GM21381 (cell line): ENCODE results near the gene NKTR.
"Not testable (repeated sequence)": the region's sequence is repeated elsewhere in the genome, so short reads cannot be mapped to it uniquely, and the experiment has no call there.

Source experiments
- ATAC-seq: cut with Tn5 transposase; IDR thresholded peaks from one replicate; pipeline ENCODE4 v1.9.1; 2021; ENCODE audit warnings: mild to moderate bottlenecking, moderate library complexity; ENCODE audit not compliant: unreplicated experiment

NKTR gene

GRCh38 chr3:42593635-42594034, 6.9 kb upstream of the NKTR start:
- ATAC-seq = no peak

GRCh38 chr3:42595682-42596081, 4.8 kb upstream of the NKTR start:
- no peak for ATAC-seq

DNA sequence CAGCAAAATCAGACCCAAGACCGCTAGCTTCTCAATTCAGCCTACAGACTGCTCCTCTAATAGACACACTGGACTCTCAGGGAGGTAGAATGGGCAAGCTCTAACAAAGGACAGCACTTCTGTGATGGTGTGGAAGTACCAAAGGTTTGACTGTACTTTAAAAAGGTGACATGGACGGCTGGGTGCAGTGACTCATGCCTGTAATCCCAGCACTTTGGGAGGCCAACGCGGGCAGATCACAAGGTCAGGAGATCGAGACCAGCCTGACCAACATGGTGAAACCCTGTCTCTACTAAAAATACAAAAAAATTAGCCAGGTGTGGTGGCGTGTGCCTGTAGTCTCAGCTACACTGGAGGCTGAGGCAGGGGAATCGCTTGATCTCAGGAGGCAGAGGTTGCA, 3.4 kb upstream of the NKTR start:
- ATAC-seq = not testable (repeated sequence)

DNA sequence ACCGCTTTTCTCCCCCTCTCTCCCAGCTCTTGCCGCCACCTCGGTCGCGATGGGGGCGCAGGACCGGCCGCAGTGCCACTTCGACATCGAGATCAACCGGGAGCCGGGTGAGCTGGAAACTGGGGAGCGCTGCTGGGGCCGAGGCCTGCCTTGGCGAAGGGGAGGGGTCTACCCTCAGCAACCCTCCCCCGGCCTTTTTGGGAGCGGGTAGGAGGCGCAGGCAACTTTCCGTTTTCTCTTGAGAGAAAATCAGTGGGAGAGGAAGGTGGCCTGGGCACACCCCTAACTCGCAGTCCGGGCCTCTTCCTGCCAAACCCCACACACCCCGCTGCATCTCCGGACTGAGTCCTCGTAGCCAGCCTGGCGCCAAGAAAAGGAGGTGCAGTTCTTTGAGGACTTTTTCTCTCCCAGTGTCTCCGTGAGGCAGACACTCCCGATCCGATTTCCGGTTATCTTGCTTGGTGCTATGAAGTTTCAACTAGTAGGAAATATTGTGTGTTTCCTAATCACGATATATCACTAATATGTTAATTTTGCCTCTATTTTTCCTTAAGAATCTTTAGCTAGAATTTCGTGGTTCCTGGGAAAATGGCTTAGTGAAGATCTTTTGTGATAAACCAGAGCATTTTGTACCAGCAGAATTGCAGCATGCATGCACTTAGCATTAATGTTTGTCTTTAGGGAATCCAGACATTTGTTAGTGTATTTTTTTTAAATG, 631 bp downstream of the NKTR start:
- ATAC-seq = peak; percentile 16

- ATAC-seq = no peak
These were observed 1.6 kb downstream of the NKTR start for GRCh38 chr3:42601896-42602581.

DNA sequence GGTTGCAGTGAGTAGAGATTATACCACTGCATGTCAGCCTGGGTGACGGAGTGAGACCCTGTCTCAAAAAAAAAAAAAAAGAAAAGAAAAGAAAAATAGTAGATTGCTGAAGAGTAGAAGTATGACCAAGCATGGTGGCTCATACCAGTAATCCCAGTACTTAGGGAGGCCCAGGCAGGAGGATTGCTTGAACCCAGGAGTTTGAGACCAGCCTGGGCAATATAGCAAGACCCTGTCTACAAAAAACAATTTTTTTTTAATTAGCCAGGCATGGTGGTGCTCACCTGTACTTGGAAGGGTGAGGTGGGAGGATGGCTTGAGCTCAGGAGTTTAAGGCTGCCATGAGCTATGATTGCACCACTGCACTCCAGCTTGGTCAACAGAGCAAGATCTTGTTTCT, 2.5 kb downstream of the NKTR start:
- ATAC-seq = no peak

DNA sequence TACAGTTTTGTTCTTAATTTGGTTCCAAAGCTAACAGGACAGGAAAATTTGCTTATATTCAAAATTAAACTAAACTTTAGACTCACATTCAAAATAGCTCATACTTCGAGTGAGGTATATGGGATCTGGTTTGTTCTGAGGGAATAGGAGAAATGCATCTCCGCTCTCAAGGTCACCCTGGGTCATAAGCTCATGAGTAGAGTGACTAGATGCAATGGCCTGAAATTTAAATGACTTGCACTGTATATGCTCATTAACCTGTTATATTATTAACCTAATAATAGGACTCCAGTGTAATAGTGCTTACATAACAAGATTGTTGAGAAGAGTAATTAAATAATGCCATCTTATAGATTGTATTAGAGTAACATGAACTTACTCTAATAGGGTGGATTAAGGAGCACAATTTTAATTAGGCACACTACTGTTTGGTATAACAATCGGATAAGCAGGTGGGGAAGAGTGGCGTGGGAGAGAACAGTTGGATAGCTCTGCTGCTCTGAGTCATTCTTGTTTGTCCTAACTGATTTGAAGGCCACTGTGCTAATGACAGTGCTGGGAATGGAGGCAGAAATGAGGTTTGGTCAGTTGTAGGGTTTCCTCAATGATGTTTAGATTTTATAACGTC, 5.2 kb downstream of the NKTR start:
- ATAC-seq = no peak

GRCh38 chr3:42608581-42608980, 8.1 kb downstream of the NKTR start:
- no peak for ATAC-seq

DNA sequence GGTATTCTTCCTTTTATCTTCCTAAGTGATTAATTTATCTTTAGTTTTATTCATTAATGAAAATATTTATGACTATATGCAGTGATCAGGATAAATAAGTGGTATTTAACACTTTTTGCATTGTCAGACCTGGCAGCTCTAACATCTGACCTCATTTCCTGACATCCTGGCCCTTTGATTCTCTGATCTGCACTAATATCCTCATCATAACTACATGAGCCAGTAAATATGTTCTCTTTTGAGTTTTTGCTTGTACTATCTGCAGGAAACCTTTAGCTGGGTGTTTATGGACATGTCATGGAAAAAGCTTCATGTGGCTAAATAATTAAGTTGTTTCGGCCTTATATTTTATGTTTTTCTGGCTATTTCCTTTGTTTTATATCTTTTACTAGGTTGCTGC, 10.5 kb downstream of the NKTR start:
- ATAC-seq = no peak

- no peak for ATAC-seq
These were observed 11.7 kb downstream of the NKTR start for GRCh38 chr3:42612217-42612616.

DNA sequence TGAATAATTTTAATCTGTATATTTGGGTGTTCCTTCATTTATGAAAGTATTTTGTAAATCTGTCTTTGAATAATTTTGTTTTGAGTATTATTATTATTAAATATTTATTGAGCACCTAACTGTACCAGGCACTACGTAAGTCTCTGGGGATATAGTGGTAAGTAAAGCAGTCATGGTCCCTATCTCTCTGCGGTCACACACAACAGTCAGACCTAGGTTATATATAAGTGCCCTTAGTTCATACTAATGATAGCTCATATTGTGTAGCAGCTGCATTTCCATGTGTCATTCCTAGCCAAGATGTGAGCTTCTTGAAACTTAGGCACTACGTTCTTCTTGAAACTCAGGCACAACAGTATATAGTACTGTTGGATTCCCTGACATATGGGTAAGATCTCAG, 12.4 kb downstream of the NKTR start:
- peak; percentile 68 for ATAC-seq

DNA sequence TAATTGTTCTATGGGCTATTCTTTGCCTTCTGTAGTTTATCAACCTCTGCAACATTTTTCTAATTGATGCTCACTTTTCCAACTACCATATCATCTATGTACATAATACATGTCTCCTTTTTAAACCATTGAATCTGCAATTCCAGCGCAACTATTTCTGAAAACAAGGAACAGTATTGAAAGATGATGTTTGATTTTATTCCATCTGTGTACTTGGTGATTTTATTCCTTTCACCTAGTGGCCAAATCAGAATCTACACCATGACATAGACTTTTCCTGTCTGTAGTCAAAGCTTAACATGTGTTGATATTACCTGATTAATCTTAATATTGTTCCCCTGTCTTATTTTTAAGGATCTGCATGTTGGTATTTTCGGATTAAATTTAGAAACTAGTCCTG, 13.0 kb downstream of the NKTR start:
- no peak for ATAC-seq

DNA sequence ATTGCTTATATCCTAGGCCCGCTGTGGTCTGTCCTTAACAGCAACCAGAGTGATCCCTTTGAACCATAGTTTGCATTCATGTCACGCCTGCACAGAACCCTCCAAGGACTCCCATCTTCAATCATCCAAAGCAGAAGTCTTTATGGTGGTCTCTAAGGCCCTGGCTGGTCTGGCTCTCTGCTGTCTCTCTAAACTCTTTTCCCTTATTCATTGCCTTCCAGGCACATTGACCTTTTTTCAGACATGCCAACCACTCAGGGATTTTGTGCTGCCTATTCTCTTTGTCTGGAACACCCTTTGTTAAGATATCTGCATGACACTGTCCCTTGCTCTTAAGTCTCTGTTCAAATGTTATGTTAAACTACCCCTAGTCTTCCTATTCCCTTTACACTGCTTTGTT, 31.1 kb downstream of the NKTR start:
- no peak for ATAC-seq

DNA sequence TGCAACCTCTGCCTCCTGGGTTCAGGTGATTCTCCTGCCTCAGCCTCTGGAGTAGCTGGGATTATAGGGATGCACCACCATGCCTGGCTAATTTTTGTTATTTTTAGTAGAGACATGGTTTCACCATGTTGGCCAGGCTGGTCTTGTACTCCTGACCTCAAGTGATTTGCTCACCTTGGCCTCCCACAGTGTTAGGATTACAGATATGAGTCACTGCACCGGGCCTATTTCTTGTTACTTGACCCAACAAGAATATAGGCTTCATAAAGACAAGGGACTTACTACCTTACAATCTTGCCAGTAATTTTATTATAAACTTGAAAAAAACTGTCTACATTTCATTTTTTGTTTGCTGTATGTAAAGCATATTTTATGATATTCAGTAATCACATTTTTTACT, 31.7 kb downstream of the NKTR start:
- ATAC-seq = no peak

- ATAC-seq = no peak
These were observed 33.1 kb downstream of the NKTR start for GRCh38 chr3:42633544-42633943.

GRCh38 chr3:42635111-42635510, 34.6 kb downstream of the NKTR start:
- no peak for ATAC-seq

GRCh38 chr3:42637001-42637400, 36.5 kb downstream of the NKTR start:
- no peak for ATAC-seq

DNA sequence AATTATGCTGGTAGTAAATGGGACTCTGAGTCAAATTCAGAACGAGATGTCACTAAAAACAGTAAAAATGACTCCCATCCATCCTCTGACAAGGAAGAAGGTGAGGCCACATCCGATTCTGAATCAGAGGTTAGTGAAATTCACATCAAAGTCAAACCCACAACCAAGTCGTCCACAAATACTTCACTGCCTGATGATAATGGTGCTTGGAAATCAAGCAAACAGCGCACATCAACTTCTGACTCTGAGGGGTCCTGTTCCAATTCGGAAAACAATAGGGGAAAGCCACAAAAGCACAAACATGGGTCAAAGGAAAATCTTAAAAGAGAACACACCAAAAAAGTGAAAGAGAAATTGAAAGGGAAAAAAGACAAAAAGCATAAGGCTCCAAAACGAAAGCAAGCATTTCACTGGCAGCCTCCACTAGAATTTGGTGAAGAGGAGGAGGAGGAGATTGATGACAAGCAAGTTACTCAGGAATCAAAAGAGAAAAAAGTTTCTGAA, 37.9 kb downstream of the NKTR start:
- ATAC-seq = no peak

DNA sequence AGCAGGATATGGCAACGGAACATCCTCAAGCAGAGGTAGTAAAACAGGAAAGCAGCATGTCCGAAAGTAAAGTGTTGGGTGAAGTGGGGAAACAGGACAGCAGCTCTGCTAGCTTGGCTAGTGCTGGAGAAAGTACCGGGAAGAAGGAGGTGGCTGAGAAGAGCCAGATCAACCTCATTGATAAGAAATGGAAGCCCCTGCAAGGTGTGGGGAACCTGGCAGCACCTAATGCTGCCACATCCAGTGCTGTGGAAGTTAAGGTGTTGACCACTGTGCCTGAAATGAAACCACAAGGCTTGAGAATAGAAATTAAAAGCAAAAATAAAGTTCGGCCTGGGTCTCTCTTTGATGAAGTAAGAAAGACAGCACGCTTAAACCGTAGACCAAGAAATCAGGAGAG, 38.7 kb downstream of the NKTR start:
- no peak for ATAC-seq

GRCh38 chr3:42640129-42640528, 39.6 kb downstream of the NKTR start:
- ATAC-seq = no peak

DNA sequence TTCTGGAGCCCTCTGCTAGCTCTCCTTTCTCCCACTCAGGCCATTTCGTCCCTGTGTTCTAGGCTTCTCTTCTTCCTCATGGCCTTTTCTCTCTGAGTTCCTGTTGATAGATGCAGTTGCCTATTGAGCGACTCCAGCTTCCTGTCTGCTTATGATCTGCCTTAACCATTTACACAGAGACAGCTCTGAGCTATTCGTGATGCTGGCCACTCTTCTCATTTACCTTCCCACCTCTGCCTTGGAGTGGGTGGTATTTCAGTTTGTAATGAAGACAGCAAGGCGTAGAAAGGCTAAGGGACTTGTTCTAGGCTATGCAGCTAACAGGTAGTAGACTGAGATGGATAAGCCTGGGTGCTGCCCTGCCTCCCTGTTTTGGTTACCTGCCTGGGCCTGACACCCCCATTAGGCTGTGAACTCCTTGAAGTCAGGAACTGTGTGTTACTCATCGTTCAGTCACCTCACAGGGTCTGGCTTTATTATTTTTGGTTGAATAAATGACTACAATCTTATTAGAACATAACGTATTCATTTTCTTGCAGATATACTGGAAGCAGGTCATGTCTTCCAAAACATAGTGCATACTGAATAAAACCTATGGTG, 40.4 kb downstream of the NKTR start:
- no peak for ATAC-seq
